ENCODE results near the gene CMSS1.

DNA sequence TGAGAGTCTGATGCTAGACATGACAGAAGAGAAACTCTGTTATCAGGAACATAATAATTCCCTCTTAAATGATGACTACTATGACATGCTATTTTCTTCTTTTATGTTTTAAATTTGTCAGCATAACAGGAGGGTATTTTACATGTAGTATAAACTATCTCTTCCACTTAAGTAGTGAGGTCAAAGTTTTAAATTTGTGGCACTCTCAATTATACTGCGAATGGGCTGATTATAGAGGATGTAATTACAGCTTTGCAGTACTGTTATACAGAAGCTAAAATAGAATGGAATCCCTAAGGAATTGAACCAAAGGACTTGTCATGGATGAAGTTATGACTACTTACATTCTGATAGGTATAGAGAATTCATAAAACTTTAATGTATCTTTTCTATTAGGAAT, 34.3 kb downstream of the CMSS1 start:
- no peak for TF ChIP-seq SIN3A (IDR thresholded peaks at IDR 0.05; ENCODE audit: borderline replicate concordance, insufficient read depth, low read depth, low read length)
- no peak for TF ChIP-seq CTCF (IDR thresholded peaks at IDR 0.05)
